HG02981 (cell line): ENCODE results near the gene DEXI.
"Not testable (repeated sequence)": the region's sequence is repeated elsewhere in the genome, so short reads cannot be mapped to it uniquely, and the experiment has no call there.

Source experiments
- ATAC-seq: cut with Tn5 transposase; IDR thresholded peaks from one replicate; pipeline ENCODE4 v1.9.1; 2021; ENCODE audit warnings: mild to moderate bottlenecking, moderate library complexity; ENCODE audit not compliant: unreplicated experiment

DEXI gene

GRCh38 chr16:10970065-10970464, 27.8 kb upstream of the DEXI start:
- no peak for ATAC-seq

GRCh38 chr16:10969615-10970014, 27.3 kb upstream of the DEXI start:
- no peak for ATAC-seq

- ATAC-seq = no peak
These were observed 26.2 kb upstream of the DEXI start for GRCh38 chr16:10968498-10968897.

GRCh38 chr16:10967986-10968385, 25.7 kb upstream of the DEXI start:
- no peak for ATAC-seq

GRCh38 chr16:10966559-10966958, 24.3 kb upstream of the DEXI start:
- ATAC-seq = not testable (repeated sequence)

GRCh38 chr16:10966129-10966528, 23.9 kb upstream of the DEXI start:
- no peak for ATAC-seq

GRCh38 chr16:10965440-10966061, 23.3 kb upstream of the DEXI start:
- ATAC-seq = peak; percentile 57

- peak; percentile 55 for ATAC-seq
These were observed 22.6 kb upstream of the DEXI start for GRCh38 chr16:10964891-10965326.

GRCh38 chr16:10964039-10964890, 22.0 kb upstream of the DEXI start:
- ATAC-seq = no peak

- no peak for ATAC-seq
These were observed 19.0 kb upstream of the DEXI start for GRCh38 chr16:10961231-10961630.

- no peak for ATAC-seq
These were observed 16.9 kb upstream of the DEXI start for GRCh38 chr16:10959161-10959560.

GRCh38 chr16:10957771-10958482, 15.7 kb upstream of the DEXI start:
- ATAC-seq = no peak

- no peak for ATAC-seq
These were observed 12.6 kb upstream of the DEXI start for GRCh38 chr16:10954903-10955302.

- no peak for ATAC-seq
These were observed 8.8 kb upstream of the DEXI start for GRCh38 chr16:10951026-10951425.

- ATAC-seq = no peak
These were observed 8.1 kb upstream of the DEXI start for GRCh38 chr16:10950393-10950792.

- peak; percentile 80 for ATAC-seq
These were observed 7.2 kb upstream of the DEXI start for GRCh38 chr16:10949424-10949970.

GRCh38 chr16:10947211-10947787, 5.0 kb upstream of the DEXI start:
- no peak for ATAC-seq

GRCh38 chr16:10946308-10946707, 4.0 kb upstream of the DEXI start:
- no peak for ATAC-seq

- no peak for ATAC-seq
These were observed 3.0 kb upstream of the DEXI start for GRCh38 chr16:10945065-10945787.
